H54 (cell line): ENCODE data around the gene SNX30.

Source experiments
- DNase-seq: peaks from one replicate; pipeline ENCODE4 v3.0.0; 2011; ENCODE audit warnings: low spot score, mixed read lengths; ENCODE audit not compliant: insufficient read length
- FAIRE-seq: peaks from 3 replicates; lab custom pipeline; 2011; peaks lifted over from hg19 to GRCh38; lab: Jason Lieb, UNC
- POLR2A ChIP-seq: IDR thresholded peaks from 2 replicates; pipeline ENCODE4 v1.6.1; 2011; ENCODE audit warnings: low read depth, mild to moderate bottlenecking, low read length

The SNX30 gene

DNA sequence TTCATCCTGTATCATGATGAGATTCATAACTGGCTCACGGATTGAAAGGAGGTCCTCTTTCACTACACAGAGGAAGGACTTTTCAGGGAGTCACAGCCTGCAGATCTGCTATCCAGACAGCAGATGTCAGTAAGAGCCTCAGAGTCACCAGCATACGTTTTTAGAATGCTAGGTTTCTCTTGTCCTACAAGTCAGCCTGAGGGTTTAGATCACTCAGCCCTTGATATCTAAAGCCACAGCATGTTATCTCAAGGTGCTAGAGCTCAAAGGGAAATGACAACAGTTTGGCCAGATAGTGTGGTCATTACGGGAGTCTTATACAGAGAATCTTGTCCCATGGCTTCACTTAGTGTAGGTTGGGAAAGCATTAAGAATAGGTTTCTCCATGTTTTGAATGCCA, 171.0 kb downstream of the SNX30 start:
- peak; percentile 95 for FAIRE-seq
- TF ChIP-seq POLR2A = no peak
- no peak for DNase-seq
